Measurements from ENCODE around the gene TPGS2.

- peak; percentile 21 to 36 (median 35); a peak in 3 of 4 replicates for TF ChIP-seq CTCF (IDR thresholded peaks at IDR 0.05; ENCODE audit: control extremely low read depth in 1 of 3, insufficient read depth in 1 of 3, low read depth in 1 of 3, low read length in 3 of 3)
- TF ChIP-seq HDAC2 (IDR thresholded peaks at IDR 0.05; ENCODE audit: borderline replicate concordance in 1 of 2, low read depth in 2 of 2, low read length in 2 of 2): no peak
- TF ChIP-seq RAD21 (IDR thresholded peaks at IDR 0.05 in 1 of 2, conservative IDR thresholded peaks at IDR 0.05 in 1 of 2; ENCODE audit: low read depth in 2 of 2, low read length in 2 of 2): peak in 1 of 2 experiments; percentile 27; a peak in 1 of 4 replicates
- no peak for TF ChIP-seq JUN (IDR thresholded peaks at IDR 0.05; ENCODE audit: low read depth, low read length)
- no peak for TF ChIP-seq SIN3A (conservative IDR thresholded peaks at IDR 0.05 in 1 of 2, IDR thresholded peaks at IDR 0.05 in 1 of 2; ENCODE audit: low read depth in 1 of 2, low read length in 2 of 2)
- TF ChIP-seq SRF (IDR thresholded peaks at IDR 0.05; ENCODE audit: low read depth, low read length): no peak
- TF ChIP-seq NRF1 (IDR thresholded peaks at IDR 0.05; ENCODE audit: low read depth, low read length): no peak
- no peak for TF ChIP-seq CEBPB (IDR thresholded peaks at IDR 0.05; ENCODE audit: low read depth, low read length)
- TF ChIP-seq POLR2A (IDR thresholded peaks at IDR 0.05; ENCODE audit: control extremely low read depth in 1 of 2, low read depth in 2 of 2, low read length in 2 of 2): no peak
Measured at GRCh38 chr18:36761186-36761698, 67.6 kb downstream of the TPGS2 start.

All from H1 (cell line).